Nephron progenitor cell (in vitro differentiated cells): ENCODE data around the gene CDC20.
"Not testable (repeated sequence)": the region's sequence is repeated elsewhere in the genome, so short reads cannot be mapped to it uniquely, and the experiment has no call there.

Experiments
- DNase-seq: peaks from one replicate; pipeline ENCODE4 v3.0.0; 2021
- H3K27ac Mint-ChIP-seq: 2 replicates; pipeline ENCODE4 v1.8.0; 2021; ENCODE audit warnings: mild to moderate bottlenecking, moderate library complexity, mixed read lengths
- H3K27me3 Mint-ChIP-seq: 2 replicates; pipeline ENCODE4 v1.8.0; 2021; ENCODE audit warnings: mild to moderate bottlenecking, low read depth, mixed read lengths; ENCODE audit not compliant: poor library complexity
- H3K36me3 Mint-ChIP-seq: 2 replicates; pipeline ENCODE4 v1.8.0; 2021; ENCODE audit warnings: low read depth, mixed read lengths
- H3K4me1 Mint-ChIP-seq: 2 replicates; pipeline ENCODE4 v1.8.0; 2021; ENCODE audit warnings: mixed read lengths
- H3K4me3 Mint-ChIP-seq: 2 replicates; pipeline ENCODE4 v1.8.0; 2021; ENCODE audit warnings: mild to moderate bottlenecking, moderate library complexity, mixed read lengths
- H3K9me3 Mint-ChIP-seq: 2 replicates; pipeline ENCODE4 v1.8.0; 2021; ENCODE audit warnings: mild to moderate bottlenecking, moderate library complexity, mixed read lengths
- TF ChIP-seq, protein P1 (sequence below): fragments of 200-600 bp; sonication (generic); IDR thresholded peaks from 2 replicates; pipeline ENCODE4 v1.5.0; 2021; ENCODE audit warnings: antibody characterized with exemption

The CDC20 gene

GRCh38 chr1:43389326-43390313, 30.8 kb downstream of the CDC20 start, which contains the start of the genes MED8 and SZT2:
Gene MED8 (minus strand): TSS chr1:43389800. CDS start chr1:43389764, 36 bp downstream.
Gene SZT2 (plus strand): TSS chr1:43389899. CDS start chr1:43389969, 70 bp downstream.
- Mint-ChIP-seq H3K36me3 (peaks cover 14% of the 10 kb centered on the region), H3K27ac (peak within 1 kb of the TSS; percentile 97), H3K9me3 (no peaks in the 10 kb centered on the region), H3K27me3 (no peaks in the 10 kb centered on the region), H3K4me3 (peak within 1 kb of the TSS; percentile 99), H3K4me1 (peaks cover 24% of the 10 kb centered on the region)
- TF ChIP-seq, protein P1, sequence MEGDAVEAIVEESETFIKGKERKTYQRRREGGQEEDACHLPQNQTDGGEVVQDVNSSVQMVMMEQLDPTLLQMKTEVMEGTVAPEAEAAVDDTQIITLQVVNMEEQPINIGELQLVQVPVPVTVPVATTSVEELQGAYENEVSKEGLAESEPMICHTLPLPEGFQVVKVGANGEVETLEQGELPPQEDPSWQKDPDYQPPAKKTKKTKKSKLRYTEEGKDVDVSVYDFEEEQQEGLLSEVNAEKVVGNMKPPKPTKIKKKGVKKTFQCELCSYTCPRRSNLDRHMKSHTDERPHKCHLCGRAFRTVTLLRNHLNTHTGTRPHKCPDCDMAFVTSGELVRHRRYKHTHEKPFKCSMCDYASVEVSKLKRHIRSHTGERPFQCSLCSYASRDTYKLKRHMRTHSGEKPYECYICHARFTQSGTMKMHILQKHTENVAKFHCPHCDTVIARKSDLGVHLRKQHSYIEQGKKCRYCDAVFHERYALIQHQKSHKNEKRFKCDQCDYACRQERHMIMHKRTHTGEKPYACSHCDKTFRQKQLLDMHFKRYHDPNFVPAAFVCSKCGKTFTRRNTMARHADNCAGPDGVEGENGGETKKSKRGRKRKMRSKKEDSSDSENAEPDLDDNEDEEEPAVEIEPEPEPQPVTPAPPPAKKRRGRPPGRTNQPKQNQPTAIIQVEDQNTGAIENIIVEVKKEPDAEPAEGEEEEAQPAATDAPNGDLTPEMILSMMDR: no peak
- peak; percentile 96 for DNase-seq

DNA sequence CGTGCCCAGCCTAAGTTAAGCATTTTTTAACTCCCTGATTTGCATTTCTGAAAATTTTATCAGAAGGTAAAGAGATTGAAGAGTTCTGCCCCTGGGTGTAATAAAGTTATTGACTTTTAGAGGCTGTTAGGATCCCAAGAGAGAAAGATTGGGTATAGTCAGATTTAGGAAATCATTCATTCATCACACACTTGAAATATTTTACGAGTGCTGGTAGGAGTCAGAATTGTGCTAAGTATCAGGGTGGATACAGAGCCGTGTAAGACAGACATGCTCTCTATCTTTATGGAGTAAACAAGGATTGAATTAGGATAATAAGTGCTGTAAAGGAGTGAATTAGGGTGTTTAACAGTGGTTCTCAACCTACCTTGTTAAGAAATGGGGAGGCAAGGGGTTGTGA, 33.9 kb downstream of the CDC20 start:
- H3K4me3 Mint-ChIP-seq: no peak overlapping the region
- no peak overlapping the region for H3K27ac Mint-ChIP-seq
- no peaks in the 10 kb centered on the region for H3K9me3 Mint-ChIP-seq
- peaks cover 32% of the 10 kb centered on the region for H3K4me1 Mint-ChIP-seq
- peaks cover 10% of the 10 kb centered on the region for H3K36me3 Mint-ChIP-seq
- TF ChIP-seq, protein P1: no peak
- no peak for DNase-seq
- H3K27me3 Mint-ChIP-seq: no peaks in the 10 kb centered on the region

DNA sequence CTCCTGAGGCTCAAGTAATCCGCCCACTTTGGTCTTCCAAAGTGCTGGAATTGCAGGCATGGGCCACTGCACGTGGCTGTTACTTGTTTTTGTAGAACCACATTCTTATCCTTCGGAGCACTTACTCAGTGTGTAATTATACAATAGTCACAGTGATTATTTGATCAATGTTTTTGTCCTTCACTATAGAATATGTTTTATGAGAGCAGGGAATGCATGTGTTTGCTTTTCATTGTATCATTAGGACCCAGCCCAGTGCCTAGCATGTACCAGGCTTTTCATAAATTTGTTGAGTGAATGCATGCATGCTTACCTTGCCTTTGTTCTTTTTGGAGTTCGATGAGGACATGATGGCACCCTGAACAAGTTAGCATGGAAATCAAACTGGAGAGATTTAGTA, 36.7 kb downstream of the CDC20 start:
- H3K27me3 Mint-ChIP-seq: no peaks in the 10 kb centered on the region
- H3K4me3 Mint-ChIP-seq: no peak overlapping the region
- no peak overlapping the region for H3K27ac Mint-ChIP-seq
- H3K9me3 Mint-ChIP-seq: no peaks in the 10 kb centered on the region
- DNase-seq: no peak
- peaks cover 11% of the 10 kb centered on the region for H3K4me1 Mint-ChIP-seq
- H3K36me3 Mint-ChIP-seq: peaks cover 23% of the 10 kb centered on the region
- TF ChIP-seq, protein P1: no peak

DNA sequence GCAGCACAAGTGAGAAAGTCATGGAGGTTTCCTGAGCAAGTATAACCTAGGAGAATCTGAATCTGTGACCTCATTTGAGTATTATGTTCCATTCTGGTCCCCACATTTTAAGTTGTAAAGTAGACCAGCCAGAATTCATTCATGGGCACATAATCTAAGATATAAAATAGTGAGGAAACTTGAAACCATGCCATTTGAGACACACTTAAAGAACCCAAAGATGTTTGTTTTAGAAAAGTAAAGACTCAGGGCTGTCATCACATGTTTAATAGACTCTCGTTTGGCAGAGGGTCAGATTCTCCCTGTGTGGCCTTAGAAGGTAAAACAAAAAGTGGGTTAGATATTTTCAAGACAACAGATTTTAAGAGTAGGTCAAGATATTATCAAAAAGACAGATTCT, 37.3 kb downstream of the CDC20 start:
- Mint-ChIP-seq H3K9me3 (no peaks in the 10 kb centered on the region), H3K27me3 (no peaks in the 10 kb centered on the region), H3K27ac (no peak overlapping the region), H3K4me1 (peaks cover 8% of the 10 kb centered on the region), H3K36me3 (peaks cover 23% of the 10 kb centered on the region), H3K4me3 (no peak overlapping the region)
- TF ChIP-seq, protein P1: no peak
- no peak for DNase-seq

GRCh38 chr1:43398227-43398626, 39.4 kb downstream of the CDC20 start:
- peaks cover 19% of the 10 kb centered on the region for H3K4me1 Mint-ChIP-seq
- no peak overlapping the region for H3K4me3 Mint-ChIP-seq
- no peaks in the 10 kb centered on the region for H3K27me3 Mint-ChIP-seq
- no peak overlapping the region for H3K27ac Mint-ChIP-seq
- TF ChIP-seq, protein P1: no peak
- H3K36me3 Mint-ChIP-seq: peaks cover 28% of the 10 kb centered on the region
- no peaks in the 10 kb centered on the region for H3K9me3 Mint-ChIP-seq
- DNase-seq: no peak

DNA sequence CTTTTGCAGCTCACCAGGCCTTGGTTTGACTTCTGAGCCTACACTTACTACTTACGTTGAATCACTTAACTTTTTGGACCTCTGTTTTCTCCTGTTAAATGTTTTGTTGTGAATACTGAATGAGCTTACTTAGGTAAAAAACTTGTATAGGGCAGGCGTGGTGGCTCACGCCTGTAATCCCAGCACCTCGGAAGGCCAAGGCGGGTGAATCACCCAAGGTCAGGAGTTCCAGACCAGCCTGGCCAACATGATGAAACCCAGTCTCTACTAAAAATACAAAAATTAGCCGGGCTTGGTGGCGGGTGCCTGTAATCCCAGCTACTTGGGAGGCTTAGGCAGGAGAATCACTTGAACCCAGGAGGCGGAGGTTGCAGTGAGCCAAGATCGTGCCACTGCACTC, 41.7 kb downstream of the CDC20 start:
- H3K27me3 Mint-ChIP-seq, H3K27ac Mint-ChIP-seq: not testable (repeated sequence)

More for the DNA sequence above, 41.7 kb downstream of the CDC20 start:
- not testable (repeated sequence) for DNase-seq, H3K4me3 Mint-ChIP-seq, H3K9me3 Mint-ChIP-seq
- Mint-ChIP-seq H3K4me1 (peaks cover 19% of the 10 kb centered on the region), H3K36me3 (peaks cover 40% of the 10 kb centered on the region)
